ENCODE data around the gene HCFC1.
A peak's percentile ranks its signal among the peaks of the same experiment; 100 is the strongest.
"Not testable (repeated sequence)": the region's sequence is repeated elsewhere in the genome, so short reads cannot be mapped to it uniquely, and the experiment has no call there.

The HCFC1 gene

GRCh38 chrX:154006947-154007346, 35.3 kb upstream of the HCFC1 start:
- no peaks in the 10 kb centered on the region for H3K27me3 ChIP-seq (ENCODE audit: control insufficient read depth, insufficient read depth, low read length, poor library complexity, severe bottlenecking)
- no peak overlapping the region for H3K27ac ChIP-seq (ENCODE audit: insufficient read depth, low read depth, low read length, poor library complexity, severe bottlenecking)
- WGBS, 2 experiments: 95 to 97% methylated on average over 20 of the region's 20 CpGs
- H3K4me3 ChIP-seq (ENCODE audit: insufficient read depth, low read depth, low read length): no peak overlapping the region
- H3K4me1 ChIP-seq (ENCODE audit: control insufficient read depth, insufficient read depth, low read length): peaks cover 3% of the 10 kb centered on the region
- H3K9me3 ChIP-seq (ENCODE audit: control insufficient read depth, low read length): no peaks in the 10 kb centered on the region
- no peaks in the 10 kb centered on the region for H3K36me3 ChIP-seq (ENCODE audit: control insufficient read depth, insufficient read depth, low read length)

- Histone ChIP-seq H3K9me3 (ENCODE audit: control insufficient read depth, low read length) (no peaks in the 10 kb centered on the region), H3K27me3 (ENCODE audit: control insufficient read depth, insufficient read depth, low read length, poor library complexity, severe bottlenecking) (no peaks in the 10 kb centered on the region), H3K4me3 (ENCODE audit: insufficient read depth, low read depth, low read length) (no peak overlapping the region), H3K4me1 (ENCODE audit: control insufficient read depth, insufficient read depth, low read length) (peaks cover 3% of the 10 kb centered on the region), H3K27ac (ENCODE audit: insufficient read depth, low read depth, low read length, poor library complexity, severe bottlenecking) (no peak overlapping the region), H3K36me3 (ENCODE audit: control insufficient read depth, insufficient read depth, low read length) (no peaks in the 10 kb centered on the region)
- 91 to 92% methylated on average over 11 of the region's 11 CpGs for WGBS, 2 experiments
These were observed 32.7 kb upstream of the HCFC1 start for GRCh38 chrX:154004315-154004714.

GRCh38 chrX:154002215-154002719, 30.6 kb upstream of the HCFC1 start:
- H3K27me3 ChIP-seq (ENCODE audit: control insufficient read depth, insufficient read depth, low read length, poor library complexity, severe bottlenecking): no peaks in the 10 kb centered on the region
- no peaks in the 10 kb centered on the region for H3K9me3 ChIP-seq (ENCODE audit: control insufficient read depth, low read length)
- peaks cover 3% of the 10 kb centered on the region for H3K4me1 ChIP-seq (ENCODE audit: control insufficient read depth, insufficient read depth, low read length)
- WGBS, 2 experiments: 85 to 92% methylated on average over 17 of the region's 17 CpGs
- H3K27ac ChIP-seq (ENCODE audit: insufficient read depth, low read depth, low read length, poor library complexity, severe bottlenecking): peak overlapping the region; percentile 16
- H3K36me3 ChIP-seq (ENCODE audit: control insufficient read depth, insufficient read depth, low read length): no peaks in the 10 kb centered on the region
- no peak overlapping the region for H3K4me3 ChIP-seq (ENCODE audit: insufficient read depth, low read depth, low read length)

GRCh38 chrX:154000051-154000450, 28.4 kb upstream of the HCFC1 start:
- Histone ChIP-seq H3K4me3 (ENCODE audit: insufficient read depth, low read depth, low read length) (no peak overlapping the region), H3K36me3 (ENCODE audit: control insufficient read depth, insufficient read depth, low read length) (no peaks in the 10 kb centered on the region), H3K27me3 (ENCODE audit: control insufficient read depth, insufficient read depth, low read length, poor library complexity, severe bottlenecking) (no peaks in the 10 kb centered on the region), H3K4me1 (ENCODE audit: control insufficient read depth, insufficient read depth, low read length) (peaks cover 3% of the 10 kb centered on the region), H3K27ac (ENCODE audit: insufficient read depth, low read depth, low read length, poor library complexity, severe bottlenecking) (no peak overlapping the region), H3K9me3 (ENCODE audit: control insufficient read depth, low read length) (no peaks in the 10 kb centered on the region)
- 77 to 81% methylated on average over 5 of the region's 5 CpGs for WGBS, 2 experiments

- Histone ChIP-seq H3K27ac (ENCODE audit: insufficient read depth, low read depth, low read length, poor library complexity, severe bottlenecking) (no peak overlapping the region), H3K27me3 (ENCODE audit: control insufficient read depth, insufficient read depth, low read length, poor library complexity, severe bottlenecking) (no peaks in the 10 kb centered on the region), H3K4me1 (ENCODE audit: control insufficient read depth, insufficient read depth, low read length) (peaks cover 3% of the 10 kb centered on the region), H3K4me3 (ENCODE audit: insufficient read depth, low read depth, low read length) (no peak overlapping the region), H3K36me3 (ENCODE audit: control insufficient read depth, insufficient read depth, low read length) (no peaks in the 10 kb centered on the region), H3K9me3 (ENCODE audit: control insufficient read depth, low read length) (no peaks in the 10 kb centered on the region)
- WGBS, 2 experiments: 68 to 73% methylated on average over 15 to 19 of the region's 19 CpGs
These were observed 27.9 kb upstream of the HCFC1 start for GRCh38 chrX:153999359-154000037.

GRCh38 chrX:153995504-153995903, 23.9 kb upstream of the HCFC1 start:
- no peaks in the 10 kb centered on the region for H3K9me3 ChIP-seq (ENCODE audit: control insufficient read depth, low read length)
- H3K4me3 ChIP-seq (ENCODE audit: insufficient read depth, low read depth, low read length): no peak overlapping the region
- 91 to 97% methylated on average over 8 of the region's 8 CpGs for WGBS, 2 experiments
- H3K27ac ChIP-seq (ENCODE audit: insufficient read depth, low read depth, low read length, poor library complexity, severe bottlenecking): no peak overlapping the region
- H3K36me3 ChIP-seq (ENCODE audit: control insufficient read depth, insufficient read depth, low read length): no peaks in the 10 kb centered on the region
- no peaks in the 10 kb centered on the region for H3K27me3 ChIP-seq (ENCODE audit: control insufficient read depth, insufficient read depth, low read length, poor library complexity, severe bottlenecking)
- no peaks in the 10 kb centered on the region for H3K4me1 ChIP-seq (ENCODE audit: control insufficient read depth, insufficient read depth, low read length)

GRCh38 chrX:153994398-153994797, 22.8 kb upstream of the HCFC1 start:
- 83 to 89% methylated on average over 1 to 3 of the region's 5 CpGs for WGBS, 2 experiments
- not testable (repeated sequence) for H3K4me1 ChIP-seq (ENCODE audit: control insufficient read depth, insufficient read depth, low read length); H3K36me3 ChIP-seq (ENCODE audit: control insufficient read depth, insufficient read depth, low read length); H3K4me3 ChIP-seq (ENCODE audit: insufficient read depth, low read depth, low read length); H3K9me3 ChIP-seq (ENCODE audit: control insufficient read depth, low read length); H3K27me3 ChIP-seq (ENCODE audit: control insufficient read depth, insufficient read depth, low read length, poor library complexity, severe bottlenecking); H3K27ac ChIP-seq (ENCODE audit: insufficient read depth, low read depth, low read length, poor library complexity, severe bottlenecking)

- 87 to 89% methylated on average over 10 of the region's 10 CpGs for WGBS, 2 experiments
These were observed 22.4 kb upstream of the HCFC1 start for GRCh38 chrX:153993978-153994377.

GRCh38 chrX:153993079-153993478, 21.5 kb upstream of the HCFC1 start:
- Histone ChIP-seq H3K4me3 (ENCODE audit: insufficient read depth, low read depth, low read length) (no peak overlapping the region), H3K27ac (ENCODE audit: insufficient read depth, low read depth, low read length, poor library complexity, severe bottlenecking) (no peak overlapping the region), H3K27me3 (ENCODE audit: control insufficient read depth, insufficient read depth, low read length, poor library complexity, severe bottlenecking) (no peaks in the 10 kb centered on the region), H3K36me3 (ENCODE audit: control insufficient read depth, insufficient read depth, low read length) (no peaks in the 10 kb centered on the region), H3K4me1 (ENCODE audit: control insufficient read depth, insufficient read depth, low read length) (no peaks in the 10 kb centered on the region), H3K9me3 (ENCODE audit: control insufficient read depth, low read length) (no peaks in the 10 kb centered on the region)
- WGBS, 2 experiments: 88 to 91% methylated on average over 12 of the region's 12 CpGs

More at GRCh38 chrX:153993978-153994377, 22.4 kb upstream of the HCFC1 start:
- Histone ChIP-seq H3K9me3 (ENCODE audit: control insufficient read depth, low read length) (no peaks in the 10 kb centered on the region), H3K4me1 (ENCODE audit: control insufficient read depth, insufficient read depth, low read length) (no peaks in the 10 kb centered on the region), H3K36me3 (ENCODE audit: control insufficient read depth, insufficient read depth, low read length) (no peaks in the 10 kb centered on the region), H3K27me3 (ENCODE audit: control insufficient read depth, insufficient read depth, low read length, poor library complexity, severe bottlenecking) (no peaks in the 10 kb centered on the region), H3K4me3 (ENCODE audit: insufficient read depth, low read depth, low read length) (no peak overlapping the region), H3K27ac (ENCODE audit: insufficient read depth, low read depth, low read length, poor library complexity, severe bottlenecking) (no peak overlapping the region)

- H3K36me3 ChIP-seq (ENCODE audit: control insufficient read depth, insufficient read depth, low read length): no peaks in the 10 kb centered on the region
- H3K27ac ChIP-seq (ENCODE audit: insufficient read depth, low read depth, low read length, poor library complexity, severe bottlenecking): no peak overlapping the region
- H3K4me3 ChIP-seq (ENCODE audit: insufficient read depth, low read depth, low read length): no peak overlapping the region
- 96 to 97% methylated on average over 7 of the region's 8 CpGs for WGBS, 2 experiments
- no peaks in the 10 kb centered on the region for H3K27me3 ChIP-seq (ENCODE audit: control insufficient read depth, insufficient read depth, low read length, poor library complexity, severe bottlenecking)
- no peaks in the 10 kb centered on the region for H3K4me1 ChIP-seq (ENCODE audit: control insufficient read depth, insufficient read depth, low read length)
- no peaks in the 10 kb centered on the region for H3K9me3 ChIP-seq (ENCODE audit: control insufficient read depth, low read length)
These were observed 20.6 kb upstream of the HCFC1 start for GRCh38 chrX:153992180-153992579.

Data from ectodermal cell (in vitro differentiated cells).